Esophagus squamous epithelium (tissue), 5 donors: ENCODE results near the gene ATP5F1D. TPM values are rescaled to one million over a fixed set of nuclear protein-coding genes. Genes with fewer than 3 reads are reported as not detected.

Experiments used
- DNase-seq: peaks from one replicate; lab custom pipeline; 2025; lab: John Stamatoyannopoulos, UW
- H3K27ac ChIP-seq, 4 donors: fragments of 200-600 bp; sonication (generic); one replicate each; pipeline ENCODE4 v1.5.1; 2016 to 2019; ENCODE audit warnings: mild to moderate bottlenecking in 1 of 4
- H3K27me3 ChIP-seq, 4 donors: fragments of 200-600 bp; sonication (generic); 1 replicate in 3 of 4; 2 replicates in 1 of 4; pipeline versions ENCODE4 v1.5.1 to v1.6.0; 2017 to 2021; ENCODE audit warnings: antibody characterized with exemption in 1 of 4
- H3K36me3 ChIP-seq, 3 donors: fragments of 200-600 bp; sonication (generic); one replicate each; pipeline ENCODE4 v1.5.1; 2016 to 2019
- H3K4me1 ChIP-seq, 3 donors: fragments of 200-600 bp; sonication (generic); one replicate each; pipeline ENCODE4 v1.5.1; 2017 to 2019
- H3K4me3 ChIP-seq, 4 donors: fragments of 200-600 bp; sonication (generic); 1 replicate in 3 of 4; 2 replicates in 1 of 4; pipeline ENCODE4 v1.5.1; 2016 to 2019; ENCODE audit warnings: mild to moderate bottlenecking in 2 of 4, moderate library complexity in 1 of 4
- H3K9me3 ChIP-seq, 3 donors: fragments of 200-600 bp; sonication (generic); one replicate each; pipeline ENCODE4 v1.5.1; 2016 to 2019
- POLR2A ChIP-seq, 4 donors: fragments of 450-650 bp; IDR thresholded peaks; one replicate each; pipeline ENCODE4 v1.6.1; 2017; ENCODE audit warnings: antibody characterized with exemption in 4 of 4, mild to moderate bottlenecking in 4 of 4, moderate library complexity in 3 of 4
- whole genome bisulfite sequencing, 2 donors: methylation state at CpG; one replicate each; pipeline ENCODE4 v1.1.5; 2018; 5-methylcytosine and 5-hydroxymethylcytosine counted together
- intact Hi-C: fragments of 100-400 bp; cut with DNase I; formaldehyde crosslinking; loops from one replicate; pipeline ENCODE4 v1.15.0; 2022
- total RNA-seq, 4 donors: library from RNA; depleted of rRNA; stranded (reverse); fragments of >200 nt; gene quantifications; one replicate each; pipeline ENCODE4 v1.1.0, GENCODE V29; 2016
- TF ChIP-seq, protein P1 (sequence below), 6 experiments: fragments of 450-650 bp in 4 of 6; fragments of 200-600 bp in 2 of 6; sonication (generic) in 2 of 6; IDR thresholded peaks; one replicate each; pipeline ENCODE4 v1.5.1; 2016 to 2019; ENCODE audit warnings: antibody characterized with exemption in 6 of 6, mild to moderate bottlenecking in 4 of 6, moderate library complexity in 4 of 6
- donor health status: DM: yes; HTN: yes; CAD: no.

Gene ATP5F1D
- total RNA-seq, 4 donors from 2014 or later, result 83.4 to 171 (median 132) TPM

DNA sequence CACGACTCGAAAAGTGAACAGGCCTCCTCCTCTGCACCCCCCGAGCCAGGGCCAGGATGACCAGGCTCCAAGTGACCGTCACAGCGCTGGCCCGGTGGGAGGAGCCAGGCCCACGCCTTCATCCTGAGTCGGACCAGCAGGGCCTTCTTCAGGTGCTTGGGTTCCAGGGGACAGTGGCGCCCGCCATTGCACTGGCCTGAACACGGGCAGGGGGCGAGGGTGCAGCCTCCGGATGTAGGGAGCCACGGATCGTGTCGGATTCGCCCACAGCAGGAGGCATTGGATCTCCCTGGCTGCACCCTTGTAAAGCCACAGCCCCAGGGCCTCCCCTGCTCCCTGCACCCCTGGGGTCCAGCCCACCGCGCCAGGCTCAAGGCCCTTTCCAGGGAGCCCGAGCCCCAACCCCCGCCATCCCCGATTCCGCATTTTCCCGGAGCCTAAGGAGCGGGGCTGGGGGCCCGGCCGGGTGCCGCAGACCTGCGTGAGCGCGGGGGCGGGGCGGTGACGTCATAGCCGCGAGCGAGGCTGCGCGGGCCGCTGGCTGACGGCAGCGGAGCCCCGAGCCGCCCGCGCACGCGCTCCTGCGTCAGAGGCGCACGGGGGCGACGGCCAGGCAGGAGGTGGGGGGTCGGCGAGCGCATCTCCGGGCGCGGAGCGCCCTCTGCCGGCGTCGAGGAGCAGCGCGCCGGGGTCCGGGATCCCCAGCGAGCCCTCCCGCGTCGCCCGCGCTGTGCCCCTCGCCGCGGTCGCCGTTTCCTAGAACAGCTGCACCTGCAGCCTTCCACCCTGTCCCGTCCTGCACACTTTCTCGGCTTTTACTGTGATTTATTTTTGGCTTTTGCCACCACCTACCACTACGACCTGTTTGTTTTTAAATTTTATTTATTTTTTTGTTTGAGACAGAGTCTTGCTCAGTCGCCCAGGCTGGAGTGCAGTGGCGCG lies 1.5 kb upstream of the ATP5F1D start:
- H3K27me3 ChIP-seq, result peaks cover 0 to 13% (median 0%) of the 10 kb centered on the region in 4 donors
- no peaks in the 10 kb centered on the region for H3K9me3 ChIP-seq
- intact Hi-C loops, result no loop called here
- TF ChIP-seq, protein P1, sequence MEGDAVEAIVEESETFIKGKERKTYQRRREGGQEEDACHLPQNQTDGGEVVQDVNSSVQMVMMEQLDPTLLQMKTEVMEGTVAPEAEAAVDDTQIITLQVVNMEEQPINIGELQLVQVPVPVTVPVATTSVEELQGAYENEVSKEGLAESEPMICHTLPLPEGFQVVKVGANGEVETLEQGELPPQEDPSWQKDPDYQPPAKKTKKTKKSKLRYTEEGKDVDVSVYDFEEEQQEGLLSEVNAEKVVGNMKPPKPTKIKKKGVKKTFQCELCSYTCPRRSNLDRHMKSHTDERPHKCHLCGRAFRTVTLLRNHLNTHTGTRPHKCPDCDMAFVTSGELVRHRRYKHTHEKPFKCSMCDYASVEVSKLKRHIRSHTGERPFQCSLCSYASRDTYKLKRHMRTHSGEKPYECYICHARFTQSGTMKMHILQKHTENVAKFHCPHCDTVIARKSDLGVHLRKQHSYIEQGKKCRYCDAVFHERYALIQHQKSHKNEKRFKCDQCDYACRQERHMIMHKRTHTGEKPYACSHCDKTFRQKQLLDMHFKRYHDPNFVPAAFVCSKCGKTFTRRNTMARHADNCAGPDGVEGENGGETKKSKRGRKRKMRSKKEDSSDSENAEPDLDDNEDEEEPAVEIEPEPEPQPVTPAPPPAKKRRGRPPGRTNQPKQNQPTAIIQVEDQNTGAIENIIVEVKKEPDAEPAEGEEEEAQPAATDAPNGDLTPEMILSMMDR (IDR thresholded peaks at IDR 0.05), result peak; percentile 77 to 99 (median 96)
- TF ChIP-seq POLR2A (IDR thresholded peaks at IDR 0.05), result no peak
- H3K4me1 ChIP-seq, result peaks cover 56 to 92% (median 70%) of the 10 kb centered on the region in 3 donors
- 4% methylated on average over 9 to 30 of the region's 84 CpGs for WGBS, 2 donors
- peak overlapping the region; percentile 3 to 96 (median 66) for H3K4me3 ChIP-seq
- DNase-seq, result no peak
- H3K36me3 ChIP-seq, result peaks cover 0 to 13% (median 0%) of the 10 kb centered on the region in 3 donors
- H3K27ac ChIP-seq, result peak overlapping the region; percentile 79 to 99 (median 94)

DNA sequence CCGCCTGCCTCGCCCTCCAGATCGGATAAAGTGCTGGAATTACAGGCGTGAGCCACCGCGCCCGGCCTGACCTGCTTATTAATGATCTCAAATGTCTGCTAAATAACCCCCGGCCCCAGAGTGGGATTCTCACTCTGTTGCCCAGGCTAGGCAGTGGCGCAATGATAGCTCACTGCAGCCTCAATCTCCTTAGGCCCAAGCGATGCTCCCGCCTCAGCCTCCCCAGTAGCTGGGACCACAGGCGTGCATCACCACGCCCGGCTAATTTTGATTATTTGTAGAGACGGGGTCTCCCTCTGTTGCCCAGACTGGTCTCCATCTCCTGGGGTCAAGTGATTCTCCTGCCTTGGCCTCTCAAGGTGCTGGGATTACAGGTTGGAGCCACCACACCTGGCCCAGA lies 626 bp upstream of the ATP5F1D start:
- Histone ChIP-seq H3K36me3 (peaks cover 0 to 13% (median 0%) of the 10 kb centered on the region in 3 donors), H3K27me3 (peaks cover 0 to 13% (median 0%) of the 10 kb centered on the region in 4 donors), H3K4me1 (peaks cover 65 to 94% (median 78%) of the 10 kb centered on the region in 3 donors), H3K27ac (peak overlapping the region; percentile 79 to 99 (median 94)), H3K4me3 (peak overlapping the region in 2 of 4 donors; percentile 93 to 96), H3K9me3 (no peaks in the 10 kb centered on the region)
- WGBS, 2 donors, result 70% methylated on average over 8 of the region's 15 CpGs; no CpG with 5 or more reads in 1 of the 2 donors
- intact Hi-C loops, result no loop called here
- no peak for DNase-seq
- TF ChIP-seq POLR2A (IDR thresholded peaks at IDR 0.05), result no peak
- TF ChIP-seq, protein P1 (IDR thresholded peaks at IDR 0.05), result no peak

DNA sequence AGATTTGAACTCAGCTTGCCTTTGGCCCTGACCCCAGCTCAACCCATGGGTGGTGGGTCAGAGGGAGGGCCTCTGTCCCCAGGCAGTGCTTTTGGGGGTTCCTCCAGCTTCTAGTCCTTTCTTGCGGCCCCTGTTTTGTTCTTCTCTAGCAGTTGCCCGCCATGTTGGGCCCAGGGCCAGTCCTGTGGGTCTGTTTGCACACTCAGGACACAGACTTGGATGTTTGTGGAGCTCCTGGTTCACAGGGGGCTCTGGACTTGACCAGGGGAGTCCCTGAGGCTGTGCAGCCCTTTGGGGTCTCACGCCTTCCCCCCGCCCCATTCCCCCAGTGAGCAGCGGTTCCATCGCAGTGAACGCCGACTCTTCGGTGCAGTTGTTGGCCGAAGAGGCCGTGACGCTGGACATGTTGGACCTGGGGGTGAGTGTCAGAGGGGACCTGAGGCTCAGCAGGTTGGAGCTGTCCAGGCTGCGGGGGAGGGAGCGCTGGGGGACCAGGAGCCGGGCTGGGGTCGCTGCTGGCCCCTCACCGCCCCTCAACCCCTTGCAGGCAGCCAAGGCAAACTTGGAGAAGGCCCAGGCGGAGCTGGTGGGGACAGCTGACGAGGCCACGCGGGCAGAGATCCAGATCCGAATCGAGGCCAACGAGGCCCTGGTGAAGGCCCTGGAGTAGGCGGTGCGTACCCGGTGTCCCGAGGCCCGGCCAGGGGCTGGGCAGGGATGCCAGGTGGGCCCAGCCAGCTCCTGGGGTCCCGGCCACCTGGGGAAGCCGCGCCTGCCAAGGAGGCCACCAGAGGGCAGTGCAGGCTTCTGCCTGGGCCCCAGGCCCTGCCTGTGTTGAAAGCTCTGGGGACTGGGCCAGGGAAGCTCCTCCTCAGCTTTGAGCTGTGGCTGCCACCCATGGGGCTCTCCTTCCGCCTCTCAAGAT lies 2.5 kb downstream of the ATP5F1D start:
- no peaks in the 10 kb centered on the region for H3K9me3 ChIP-seq
- peak overlapping the region; percentile 19 to 60 (median 40) for H3K4me3 ChIP-seq
- intact Hi-C loops, result loop anchor here (2.0 kb wide), 1 partner anchor 23 kb away; no protein-coding TSS in a partner anchor
- peaks cover 0 to 13% (median 0%) of the 10 kb centered on the region in 3 donors for H3K36me3 ChIP-seq
- 21 to 80% methylated on average over 3 to 14 of the region's 33 CpGs for WGBS, 2 donors
- H3K27ac ChIP-seq, result peak overlapping the region; percentile 90 to 100 (median 98)
- DNase-seq, result no peak
- H3K27me3 ChIP-seq, result no peaks in the 10 kb centered on the region
- TF ChIP-seq POLR2A (IDR thresholded peaks at IDR 0.05), result peak in 1 of 4 donors; percentile 21
- TF ChIP-seq, protein P1 (IDR thresholded peaks at IDR 0.05), result peak; percentile 92 to 98 (median 98)
- peaks cover 67 to 91% (median 67%) of the 10 kb centered on the region in 3 donors for H3K4me1 ChIP-seq

DNA sequence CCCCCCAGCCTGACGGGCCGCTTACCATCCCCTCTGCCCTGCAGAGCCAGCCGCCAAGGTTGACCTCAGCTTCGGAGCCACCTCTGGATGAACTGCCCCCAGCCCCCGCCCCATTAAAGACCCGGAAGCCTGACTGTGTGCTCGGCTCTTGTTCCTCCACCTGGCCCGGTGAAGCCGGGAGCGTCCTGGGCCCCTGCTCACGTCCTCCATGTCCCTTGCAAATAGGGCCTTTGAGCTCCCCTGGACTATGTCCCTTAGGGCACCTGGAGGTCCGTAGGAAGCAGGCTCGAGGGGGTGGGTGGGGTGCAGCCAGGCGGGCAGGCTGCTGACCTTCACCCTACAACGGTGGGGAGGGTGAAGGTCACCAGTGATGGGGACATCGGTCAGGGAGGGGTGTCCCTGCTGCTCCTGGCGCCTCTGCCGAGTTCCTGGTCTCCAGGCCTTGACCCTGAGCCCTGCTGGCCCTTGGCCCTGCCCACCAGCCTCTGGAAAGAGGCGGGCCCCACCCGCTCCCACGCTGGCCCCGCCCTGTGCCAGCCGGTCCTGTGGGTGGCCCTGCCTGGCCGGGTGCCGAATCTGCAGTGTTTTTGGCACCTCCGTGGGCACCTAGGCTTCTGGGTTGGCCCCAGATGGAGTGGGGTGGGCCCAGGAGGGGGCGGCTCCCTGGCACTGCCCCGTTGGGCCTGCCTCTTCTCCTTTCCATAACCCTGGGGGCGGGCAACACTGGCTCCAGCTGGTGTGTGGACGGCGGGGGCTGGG lies 3.3 kb downstream of the ATP5F1D start:
- Histone ChIP-seq H3K9me3 (no peaks in the 10 kb centered on the region), H3K36me3 (peaks cover 0 to 15% (median 0%) of the 10 kb centered on the region in 3 donors), H3K27me3 (no peaks in the 10 kb centered on the region), H3K27ac (peak overlapping the region; percentile 90 to 100 (median 98)), H3K4me3 (peak overlapping the region; percentile 19 to 60 (median 40)), H3K4me1 (peaks cover 64 to 84% (median 67%) of the 10 kb centered on the region in 3 donors)
- WGBS, 2 donors, result 0 to 37% methylated on average over 1 to 6 of the region's 31 CpGs
- DNase-seq, result no peak
- intact Hi-C loops, result loop anchor here (2.0 kb wide), 1 partner anchor 22 kb away; no protein-coding TSS in a partner anchor
- TF ChIP-seq, protein P1 (IDR thresholded peaks at IDR 0.05), result no peak
- peak in 1 of 4 donors; percentile 22 for TF ChIP-seq POLR2A (IDR thresholded peaks at IDR 0.05)
